OCI-LY1 (cell line): ENCODE data around the gene CAPS.

Source experiments
- CTCF ChIP-seq: fragments of 200-600 bp; sonication (generic), shearing (Covaris generic); IDR thresholded peaks from 2 replicates; pipeline ENCODE4 v1.5.1; 2017; ENCODE audit warnings: mild to moderate bottlenecking, antibody characterized with exemption, low read length, moderate library complexity, mixed read lengths
- EZH2 ChIP-seq: fragments of 200-600 bp; sonication (generic), shearing (Covaris generic); IDR thresholded peaks from 2 replicates; pipeline ENCODE4 v1.8.0; 2017; ENCODE audit warnings: borderline replicate concordance, mixed run types, mild to moderate bottlenecking, antibody characterized with exemption, low read length, moderate library complexity, mixed read lengths

GRCh38 chr19:5964816-5965565, 50.9 kb downstream of the CAPS start:
- TF ChIP-seq EZH2: no peak
- no peak for TF ChIP-seq CTCF
